ENCODE results near the gene MTMR2.

The MTMR2 gene

GRCh38 chr11:95923728-95924413, at the start of gene MTMR2:
TSS of gene MTMR2 (minus strand) at chr11:95924107. CDS start at chr11:95923954, 153 bp downstream.
- peak; percentile 37 to 45 for DNase-seq

GRCh38 chr11:95972060-95972459, 48.2 kb upstream of the MTMR2 start:
- no peak for DNase-seq

- no peak for DNase-seq
These were observed 44.7 kb upstream of the MTMR2 start for GRCh38 chr11:95968585-95968984.

DNA sequence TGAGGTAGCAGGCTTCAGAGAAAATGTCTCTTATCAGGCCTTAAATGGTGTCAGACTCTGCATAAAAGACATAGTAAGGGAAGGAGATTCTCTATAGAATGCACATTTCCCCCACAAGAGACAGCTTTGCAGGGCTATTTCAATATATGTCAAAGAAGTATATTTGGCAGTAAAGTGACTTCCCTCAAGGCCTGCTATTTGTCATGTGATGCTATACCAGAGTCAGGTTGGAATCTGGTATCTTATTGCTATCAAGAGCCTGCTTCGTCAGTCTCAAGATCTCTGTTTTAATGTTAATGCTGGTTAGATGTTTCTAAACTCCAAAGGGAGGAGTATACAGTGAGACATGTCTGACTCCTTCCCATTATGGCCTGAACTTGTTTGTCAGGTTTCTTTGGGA, 40.4 kb upstream of the MTMR2 start:
- DNase-seq, result no peak

DNA sequence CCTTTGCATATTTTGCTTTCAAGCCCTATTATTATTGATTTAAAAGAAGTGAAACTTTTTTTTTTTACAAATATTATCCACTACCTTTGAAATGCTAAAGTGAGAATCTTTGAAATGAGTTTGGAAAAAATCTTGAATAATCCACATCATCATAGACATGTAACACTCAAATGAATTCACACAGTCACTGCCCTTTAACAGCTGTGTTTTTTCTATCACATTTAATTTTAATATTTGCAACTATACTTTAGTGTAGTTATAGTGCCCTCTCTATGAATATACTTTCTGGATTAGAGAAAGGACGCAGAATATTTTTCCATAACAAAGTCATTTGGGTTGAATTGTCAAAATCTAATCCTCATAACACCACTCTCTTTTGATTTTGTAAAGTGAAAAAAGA, 37.9 kb upstream of the MTMR2 start:
- no peak for DNase-seq

GRCh38 chr11:95950905-95951304, 27.0 kb upstream of the MTMR2 start:
- no peak for DNase-seq

- DNase-seq, result no peak
These were observed 24.7 kb upstream of the MTMR2 start for GRCh38 chr11:95948637-95949036.

DNA sequence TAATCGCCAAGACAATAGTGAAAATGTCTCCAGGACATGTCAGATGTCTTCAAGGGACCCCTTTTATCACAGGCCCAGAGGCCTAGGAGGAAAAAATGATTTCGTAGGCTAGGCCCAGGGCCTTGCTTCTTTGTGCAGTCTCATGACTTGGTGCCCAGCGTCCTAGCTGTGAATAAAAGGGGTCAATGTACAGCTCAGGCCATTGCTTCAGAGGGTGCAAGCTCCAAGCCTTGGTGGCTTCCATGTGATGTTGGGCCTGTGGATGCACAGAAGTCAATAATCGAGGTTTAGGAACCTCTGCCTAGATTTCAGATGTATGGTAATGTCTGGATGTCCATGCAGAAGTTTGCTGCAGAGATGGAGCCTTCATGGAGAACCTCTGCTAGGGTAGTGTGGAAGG, 20.7 kb upstream of the MTMR2 start:
- DNase-seq, result no peak

GRCh38 chr11:95943546-95943945, 19.6 kb upstream of the MTMR2 start:
- no peak for DNase-seq

DNA sequence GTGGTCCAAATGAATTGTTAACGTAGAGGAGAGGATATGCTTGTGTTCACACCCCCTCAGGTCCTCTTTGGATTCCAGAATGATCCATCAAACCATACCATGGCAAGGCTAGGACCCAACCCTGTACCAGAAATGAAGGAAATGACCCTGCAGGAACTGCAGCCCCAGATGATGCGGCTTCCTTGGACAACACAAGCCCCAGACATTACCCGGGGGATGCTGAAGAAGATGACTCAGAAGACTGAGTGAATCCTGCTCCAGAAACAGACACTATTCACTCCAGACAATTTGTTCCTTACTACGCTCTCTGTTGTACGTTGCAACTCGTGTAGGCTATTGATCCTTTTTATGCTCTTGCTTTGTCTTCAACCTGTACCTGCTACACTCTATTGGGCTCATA, 15.2 kb upstream of the MTMR2 start:
- DNase-seq, result no peak

DNA sequence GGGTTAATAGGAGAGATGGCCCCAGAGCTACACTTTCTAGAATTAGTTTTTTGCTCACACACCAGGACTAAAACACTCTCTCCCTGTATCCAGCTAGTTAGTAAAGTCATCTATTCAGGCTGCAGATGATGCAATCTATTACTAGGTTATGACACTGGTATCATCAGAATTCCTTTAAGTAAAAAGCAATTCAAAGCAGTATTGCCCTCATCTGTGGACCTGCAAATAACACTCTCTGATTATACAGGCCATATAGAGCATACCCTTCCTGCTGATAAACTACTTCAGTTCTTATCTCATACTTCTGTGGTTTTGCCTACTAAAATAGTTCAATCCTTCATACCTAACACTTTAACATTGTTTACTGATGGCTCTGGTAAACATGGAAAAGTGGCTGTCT, 13.5 kb upstream of the MTMR2 start:
- DNase-seq, result no peak

DNA sequence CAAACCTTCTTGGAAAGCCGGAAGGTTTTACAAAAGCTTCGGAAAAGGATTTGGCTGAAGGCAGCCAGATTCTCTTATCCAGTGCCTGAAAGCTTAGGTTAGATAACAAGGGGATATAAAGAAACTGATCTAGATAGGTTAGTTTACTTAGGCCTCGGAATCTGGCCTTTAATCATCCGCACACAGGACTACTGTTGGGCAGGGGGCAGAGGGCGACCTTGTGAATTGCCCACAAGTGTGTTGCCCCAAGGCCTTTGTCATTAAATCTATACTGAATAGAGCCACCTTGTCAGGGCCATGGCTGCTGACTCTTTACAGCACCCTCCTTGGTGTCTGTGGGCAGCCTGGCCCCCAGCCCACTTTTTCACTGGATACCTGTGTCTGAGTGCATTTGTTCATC, 9.7 kb upstream of the MTMR2 start:
- no peak for DNase-seq

DNA sequence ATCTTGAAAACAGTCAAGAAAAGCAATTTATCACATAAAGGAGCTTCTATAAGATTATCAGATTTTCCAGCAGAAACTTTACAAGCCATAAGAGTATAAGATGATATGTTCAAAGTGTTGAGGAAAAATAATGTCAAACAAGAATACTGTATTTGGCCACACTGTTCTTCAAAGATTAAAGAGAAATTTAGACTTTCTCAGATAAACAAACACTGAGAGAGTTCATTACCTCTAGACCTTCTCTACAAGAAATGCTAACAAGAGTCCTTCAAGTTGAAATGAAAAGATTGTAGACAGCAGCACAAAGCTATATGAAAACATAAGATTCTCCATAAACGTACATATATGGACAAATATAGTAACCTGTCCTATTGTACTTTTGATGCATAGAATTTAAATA, 8.0 kb upstream of the MTMR2 start:
- no peak for DNase-seq

DNA sequence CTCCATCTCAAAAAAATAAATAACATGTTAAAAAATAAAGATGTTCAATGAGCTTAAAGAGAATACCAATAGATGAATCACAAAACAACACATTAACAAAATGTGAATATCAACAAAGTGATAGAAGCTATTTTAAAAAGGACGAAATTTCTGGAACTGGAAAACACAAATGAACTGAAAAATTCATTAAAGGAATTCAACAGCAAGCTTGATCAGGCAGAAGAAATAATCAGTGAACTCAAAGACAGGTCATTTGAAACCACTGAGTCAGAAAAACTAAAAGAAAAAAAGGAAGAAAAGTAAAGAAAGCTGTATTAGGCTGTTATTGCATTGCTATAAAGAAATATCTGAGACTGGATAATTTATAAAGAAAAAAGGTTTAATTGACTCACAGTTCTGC, 7.0 kb upstream of the MTMR2 start:
- no peak for DNase-seq

- no peak for DNase-seq
These were observed 2.8 kb upstream of the MTMR2 start for GRCh38 chr11:95926726-95927125.

GRCh38 chr11:95925011-95925410, 1.1 kb upstream of the MTMR2 start:
- DNase-seq, result no peak

- no peak for DNase-seq
These were observed 480 bp upstream of the MTMR2 start for GRCh38 chr11:95924414-95924760.

GRCh38 chr11:95923439-95923727, 524 bp downstream of the MTMR2 start:
- peak; percentile 9 to 16 for DNase-seq

DNA sequence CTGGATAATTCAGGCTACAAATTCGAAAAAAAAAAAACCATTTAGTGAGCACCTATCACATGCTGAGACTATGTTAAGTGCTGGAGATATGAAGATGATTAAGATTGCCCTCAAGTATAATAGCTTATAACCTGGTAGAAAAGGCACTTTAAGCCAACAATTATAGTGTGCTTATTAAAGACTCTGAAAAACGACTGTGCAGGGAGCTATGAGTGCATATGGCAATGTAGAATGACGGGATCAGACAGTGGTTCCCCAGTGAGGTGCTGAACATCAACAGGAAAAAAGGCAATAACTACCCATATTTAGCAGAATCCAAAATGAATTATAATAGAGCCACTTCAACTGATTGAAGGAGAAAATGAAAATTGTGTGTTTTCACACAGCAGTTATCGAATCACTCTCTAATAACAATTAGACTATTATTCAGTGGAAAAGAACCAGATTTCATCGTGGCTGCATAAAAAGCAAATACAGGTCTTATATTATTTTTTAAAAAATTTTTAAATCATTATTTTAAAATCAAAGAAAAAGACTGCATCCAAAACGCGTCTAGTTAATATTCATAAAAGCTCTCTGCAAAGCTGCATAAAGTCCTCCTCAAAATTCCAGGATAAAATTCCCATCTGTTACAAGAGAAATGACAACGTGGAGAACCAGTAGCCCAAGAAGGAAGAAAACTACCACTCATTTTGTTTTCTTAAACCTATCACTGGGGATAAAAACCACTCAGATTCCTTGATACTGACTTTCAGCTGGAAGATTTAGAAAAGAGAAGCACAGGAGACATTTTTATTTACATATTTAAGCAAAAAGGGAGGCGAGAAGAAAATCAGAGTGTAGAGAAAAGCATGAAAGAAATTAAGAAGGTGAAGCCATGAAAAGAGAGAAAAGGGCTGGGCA, 1.1 kb downstream of the MTMR2 start:
- DNase-seq, result no peak

DNA sequence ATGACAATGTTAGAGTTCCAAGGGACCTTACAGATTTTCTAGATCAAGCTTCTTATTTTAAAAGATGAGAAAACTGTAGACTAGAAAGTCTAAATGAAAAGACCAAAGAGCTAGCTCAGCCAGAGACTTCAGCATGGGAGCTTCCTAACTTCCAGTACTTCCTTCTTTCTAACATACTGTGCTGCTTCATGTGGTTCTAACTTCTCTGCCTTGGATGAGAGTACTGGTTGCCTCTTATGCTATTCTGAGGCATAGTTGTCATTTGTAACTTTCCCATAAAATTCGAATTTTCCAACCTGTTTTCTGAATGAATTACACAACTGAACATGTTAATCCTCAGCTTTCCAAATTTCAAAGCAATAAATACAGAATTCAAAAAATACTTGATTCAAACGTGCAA, 1.8 kb downstream of the MTMR2 start:
- no peak for DNase-seq

- no peak for DNase-seq
These were observed 3.3 kb downstream of the MTMR2 start for GRCh38 chr11:95920460-95921105.

- no peak for DNase-seq
These were observed 4.4 kb downstream of the MTMR2 start for GRCh38 chr11:95919514-95919913.

GRCh38 chr11:95918720-95919119, 5.2 kb downstream of the MTMR2 start:
- no peak for DNase-seq

DNA sequence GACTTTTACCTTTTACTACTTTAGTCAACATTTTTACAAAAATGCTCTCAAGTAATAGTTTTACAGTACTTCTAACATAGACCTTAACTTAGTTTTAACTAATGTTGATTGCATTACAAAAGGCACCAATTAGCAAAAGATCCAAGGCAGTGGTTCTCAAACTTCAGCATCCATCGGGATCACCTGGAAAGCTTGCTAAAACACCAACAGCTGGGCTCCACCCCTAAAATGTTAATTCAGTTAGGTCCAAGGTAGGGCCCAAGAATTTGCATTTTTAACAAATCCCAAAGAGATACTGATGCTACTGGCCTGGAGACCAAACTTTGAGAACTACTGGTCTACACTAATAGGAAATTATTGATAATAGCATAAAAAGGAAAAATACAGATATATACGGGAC, 5.9 kb downstream of the MTMR2 start:
- DNase-seq, result no peak
